ENCODE data around the gene CRHR2.

The CRHR2 gene

DNA sequence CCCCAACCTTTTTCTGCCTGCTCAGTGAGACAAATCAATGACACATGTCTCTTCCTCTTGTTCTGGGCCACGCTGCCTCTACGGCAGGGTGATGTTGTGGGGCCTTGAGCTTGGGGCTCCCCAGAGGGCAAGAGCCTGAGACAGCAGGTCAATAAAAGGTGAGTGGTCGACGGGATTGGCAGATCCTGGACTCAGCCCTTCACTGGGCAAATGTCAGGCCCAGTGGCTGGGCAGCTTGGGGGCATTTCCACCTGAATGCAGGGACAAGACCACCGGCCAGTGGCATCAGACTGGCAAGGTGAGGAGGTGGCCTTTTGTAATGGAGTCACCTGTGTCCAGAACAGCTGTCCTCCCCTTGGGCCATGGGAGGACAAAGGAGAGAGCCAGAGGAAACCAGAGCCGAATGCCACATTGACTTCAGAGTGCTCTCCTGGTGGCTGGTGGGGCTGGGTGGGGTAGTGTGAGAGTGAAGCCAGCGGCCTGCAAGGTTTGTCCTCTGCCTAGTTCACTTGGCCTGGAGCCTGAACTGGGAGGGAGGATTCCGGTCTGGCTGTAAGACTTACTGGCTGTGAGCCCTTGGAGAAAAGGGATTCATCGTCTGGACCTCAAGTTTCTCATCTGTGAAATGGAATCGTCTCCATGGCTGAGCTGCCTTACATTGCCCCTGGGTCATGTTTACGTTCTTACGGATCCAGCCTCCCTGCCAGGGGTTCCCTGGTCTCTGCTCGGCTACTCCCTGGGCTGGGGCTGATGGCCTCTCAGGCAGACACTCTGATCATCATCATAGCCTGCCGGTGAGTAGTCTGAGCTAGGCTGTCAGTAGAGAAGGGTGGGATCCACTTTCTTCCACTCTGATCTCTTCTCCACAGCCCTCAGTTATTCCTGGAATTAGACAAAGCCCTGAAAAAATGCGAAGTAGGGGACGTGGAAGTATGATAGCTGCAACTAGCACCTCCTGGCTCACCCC, 25.4 kb upstream of the CRHR2 start:
- H3K9me2 ChIP-seq (replicated peaks; ENCODE audit: control insufficient read depth, low read length): no peaks in the 10 kb centered on the region
- H3K9me3 ChIP-seq (ENCODE audit: control insufficient read depth, insufficient read depth, low read length): no peaks in the 10 kb centered on the region
- no peaks in the 10 kb centered on the region for H3K36me3 ChIP-seq (ENCODE audit: control insufficient read depth, low read length)
- H3K4me1 ChIP-seq (ENCODE audit: control insufficient read depth, low read length): no peaks in the 10 kb centered on the region
- H3K27ac ChIP-seq (ENCODE audit: low read depth, low read length): no peak overlapping the region
- no peaks in the 10 kb centered on the region for H3F3A ChIP-seq (ENCODE audit: control insufficient read depth, insufficient read depth)
- H3K4me2 ChIP-seq (ENCODE audit: low read length): no peak overlapping the region
- H3K4me3 ChIP-seq (ENCODE audit: low read length): no peak overlapping the region
- peaks cover 28% of the 10 kb centered on the region for H3K27me3 ChIP-seq (ENCODE audit: control insufficient read depth, low read length)
- TF ChIP-seq EZH2phosphoT487 (IDR thresholded peaks at IDR 0.05; ENCODE audit: borderline replicate concordance, low read length): no peak
- TF ChIP-seq, protein P1, sequence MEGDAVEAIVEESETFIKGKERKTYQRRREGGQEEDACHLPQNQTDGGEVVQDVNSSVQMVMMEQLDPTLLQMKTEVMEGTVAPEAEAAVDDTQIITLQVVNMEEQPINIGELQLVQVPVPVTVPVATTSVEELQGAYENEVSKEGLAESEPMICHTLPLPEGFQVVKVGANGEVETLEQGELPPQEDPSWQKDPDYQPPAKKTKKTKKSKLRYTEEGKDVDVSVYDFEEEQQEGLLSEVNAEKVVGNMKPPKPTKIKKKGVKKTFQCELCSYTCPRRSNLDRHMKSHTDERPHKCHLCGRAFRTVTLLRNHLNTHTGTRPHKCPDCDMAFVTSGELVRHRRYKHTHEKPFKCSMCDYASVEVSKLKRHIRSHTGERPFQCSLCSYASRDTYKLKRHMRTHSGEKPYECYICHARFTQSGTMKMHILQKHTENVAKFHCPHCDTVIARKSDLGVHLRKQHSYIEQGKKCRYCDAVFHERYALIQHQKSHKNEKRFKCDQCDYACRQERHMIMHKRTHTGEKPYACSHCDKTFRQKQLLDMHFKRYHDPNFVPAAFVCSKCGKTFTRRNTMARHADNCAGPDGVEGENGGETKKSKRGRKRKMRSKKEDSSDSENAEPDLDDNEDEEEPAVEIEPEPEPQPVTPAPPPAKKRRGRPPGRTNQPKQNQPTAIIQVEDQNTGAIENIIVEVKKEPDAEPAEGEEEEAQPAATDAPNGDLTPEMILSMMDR (IDR thresholded peaks at IDR 0.05; ENCODE audit: low read depth, low read length, poor library complexity, severe bottlenecking): no peak
- no peaks in the 10 kb centered on the region for H3K79me2 ChIP-seq (ENCODE audit: control insufficient read depth, low read length)
- H4K20me1 ChIP-seq (ENCODE audit: control insufficient read depth, insufficient read depth, low read depth, low read length): no peaks in the 10 kb centered on the region

DNA sequence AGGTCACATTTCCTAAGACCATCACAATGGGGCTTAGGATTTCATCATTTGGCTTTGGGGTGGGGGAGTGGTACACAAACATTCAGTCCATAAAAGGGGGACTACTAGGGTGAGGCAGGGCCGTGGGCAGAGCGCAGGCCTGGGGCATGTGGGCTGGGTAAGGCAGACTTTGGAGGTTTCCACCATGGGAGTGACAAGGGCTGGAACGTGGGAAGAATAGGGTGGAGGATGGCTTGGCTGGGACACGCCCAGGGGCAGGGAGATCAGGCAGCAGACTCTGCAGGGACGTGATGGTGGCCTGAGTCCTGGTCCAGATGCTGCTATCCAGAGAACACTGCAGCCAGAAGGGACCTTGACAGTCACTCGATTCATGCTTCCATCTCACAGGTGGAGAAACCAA, 24.7 kb upstream of the CRHR2 start:
- no peaks in the 10 kb centered on the region for H3K9me2 ChIP-seq (replicated peaks; ENCODE audit: control insufficient read depth, low read length)
- no peak overlapping the region for H3K4me2 ChIP-seq (ENCODE audit: low read length)

DNA sequence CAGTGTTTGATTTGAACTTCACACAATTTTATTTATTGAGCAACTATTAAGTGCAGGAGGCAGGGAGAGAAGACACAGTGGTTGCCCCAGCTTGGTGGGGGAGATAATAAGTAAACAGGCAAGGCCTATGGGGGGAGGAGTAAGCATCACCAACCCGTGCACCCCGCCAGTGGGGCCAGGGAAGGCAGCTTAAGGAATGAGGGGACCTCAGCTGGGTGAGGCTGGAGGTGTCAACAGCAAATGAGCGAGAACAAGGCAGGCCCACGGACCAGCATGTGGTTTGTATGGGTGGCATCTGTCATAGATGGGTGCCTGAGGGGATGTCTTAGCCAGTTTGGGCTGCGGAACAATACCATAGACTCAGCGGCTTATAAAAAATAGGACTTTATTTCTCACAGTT, 24.1 kb upstream of the CRHR2 start:
- Histone ChIP-seq H3K4me3 (ENCODE audit: low read length) (no peak overlapping the region), H3F3A (ENCODE audit: control insufficient read depth, insufficient read depth) (no peaks in the 10 kb centered on the region), H3K9me3 (ENCODE audit: control insufficient read depth, insufficient read depth, low read length) (no peaks in the 10 kb centered on the region), H4K20me1 (ENCODE audit: control insufficient read depth, insufficient read depth, low read depth, low read length) (no peaks in the 10 kb centered on the region), H3K4me2 (ENCODE audit: low read length) (no peak overlapping the region), H3K27me3 (ENCODE audit: control insufficient read depth, low read length) (peaks cover 24% of the 10 kb centered on the region), H3K79me2 (ENCODE audit: control insufficient read depth, low read length) (no peaks in the 10 kb centered on the region), H3K9me2 (replicated peaks; ENCODE audit: control insufficient read depth, low read length) (no peaks in the 10 kb centered on the region), H3K27ac (ENCODE audit: low read depth, low read length) (no peak overlapping the region), H3K4me1 (ENCODE audit: control insufficient read depth, low read length) (no peaks in the 10 kb centered on the region), H3K36me3 (ENCODE audit: control insufficient read depth, low read length) (no peaks in the 10 kb centered on the region)
- TF ChIP-seq EZH2phosphoT487 (IDR thresholded peaks at IDR 0.05; ENCODE audit: borderline replicate concordance, low read length): no peak
- TF ChIP-seq, protein P1 (IDR thresholded peaks at IDR 0.05; ENCODE audit: low read depth, low read length, poor library complexity, severe bottlenecking): no peak

More for the DNA sequence above, 24.7 kb upstream of the CRHR2 start:
- no peaks in the 10 kb centered on the region for H3F3A ChIP-seq (ENCODE audit: control insufficient read depth, insufficient read depth)
- H3K27ac ChIP-seq (ENCODE audit: low read depth, low read length): no peak overlapping the region
- no peaks in the 10 kb centered on the region for H3K79me2 ChIP-seq (ENCODE audit: control insufficient read depth, low read length)
- TF ChIP-seq EZH2phosphoT487 (IDR thresholded peaks at IDR 0.05; ENCODE audit: borderline replicate concordance, low read length): no peak
- TF ChIP-seq, protein P1 (IDR thresholded peaks at IDR 0.05; ENCODE audit: low read depth, low read length, poor library complexity, severe bottlenecking): no peak
- no peaks in the 10 kb centered on the region for H3K36me3 ChIP-seq (ENCODE audit: control insufficient read depth, low read length)
- H3K4me1 ChIP-seq (ENCODE audit: control insufficient read depth, low read length): no peaks in the 10 kb centered on the region
- H3K27me3 ChIP-seq (ENCODE audit: control insufficient read depth, low read length): peaks cover 24% of the 10 kb centered on the region
- no peak overlapping the region for H3K4me3 ChIP-seq (ENCODE audit: low read length)
- no peaks in the 10 kb centered on the region for H3K9me3 ChIP-seq (ENCODE audit: control insufficient read depth, insufficient read depth, low read length)
- H4K20me1 ChIP-seq (ENCODE audit: control insufficient read depth, insufficient read depth, low read depth, low read length): no peaks in the 10 kb centered on the region

Data from DOHH2 (cell line).